MCF 10A (cell line): ENCODE measurements around the gene TIMM22. TPM values are rescaled to one million over a fixed set of nuclear protein-coding genes. Genes with fewer than 3 reads are reported as not detected.

Experiments used
- Bru-seq: library from RNA; stranded (reverse); fragments of 400-500 nt; gene quantifications from one replicate; lab custom pipeline; 2021; lab: Mats Ljungman, UMichigan
- BruChase-seq, 2 experiments: library from RNA; stranded (reverse); fragments of 400-500 nt; gene quantifications; one replicate each; lab custom pipeline; 2021; lab: Mats Ljungman, UMichigan
- BruUV-seq: library from RNA; stranded (reverse); fragments of 400-500 nt; replicated peaks from 2 replicates; lab custom pipeline; 2021; lab: Mats Ljungman, UMichigan
- CTCF ChIA-PET: fragments of 300-600 bp; sonication (Branson Sonifier 250); formaldehyde crosslinking; extraction: SDS; loops from one replicate; lab custom pipeline; 2021; ENCODE audit warnings: antibody characterized with exemption, inconsistent platforms; lab: Yijun Ruan, JAX
- POLR2A ChIA-PET: fragments of 300-600, 350-650 bp; sonication (Branson Sonifier 250); formaldehyde crosslinking; extraction: SDS; loops from one replicate; lab custom pipeline; 2020; ENCODE audit warnings: antibody characterized with exemption, inconsistent platforms; lab: Yijun Ruan, JAX
- DNase-seq: peaks from one replicate; pipeline ENCODE4 v3.0.0-alpha.2; 2018; ENCODE audit not compliant: unreplicated experiment
- H3K27ac Mint-ChIP-seq: one replicate; pipeline ENCODE4 v1.8.0; 2022; ENCODE audit warnings: mild to moderate bottlenecking, low read depth, mixed read lengths; ENCODE audit not compliant: unreplicated experiment
- H3K27me3 Mint-ChIP-seq: one replicate; pipeline ENCODE4 v1.8.0; 2022; ENCODE audit warnings: mixed read lengths; ENCODE audit not compliant: insufficient read depth, unreplicated experiment
- H3K36me3 Mint-ChIP-seq: one replicate; pipeline ENCODE4 v1.8.0; 2022; ENCODE audit warnings: mild to moderate bottlenecking, moderate library complexity, mixed read lengths; ENCODE audit not compliant: insufficient read depth, unreplicated experiment
- H3K4me1 Mint-ChIP-seq: one replicate; pipeline ENCODE4 v1.8.0; 2022; ENCODE audit warnings: mixed read lengths; ENCODE audit not compliant: insufficient read depth, unreplicated experiment
- H3K4me3 Mint-ChIP-seq: one replicate; pipeline ENCODE4 v1.8.0; 2022; ENCODE audit warnings: mild to moderate bottlenecking, moderate library complexity, mixed read lengths; ENCODE audit not compliant: unreplicated experiment
- H3K9me3 Mint-ChIP-seq: one replicate; pipeline ENCODE4 v1.8.0; 2022; ENCODE audit warnings: mixed read lengths; ENCODE audit not compliant: unreplicated experiment
- intact Hi-C: fragments of 100-400 bp; cut with micrococcal nuclease; formaldehyde crosslinking; loops from 2 replicates; pipeline ENCODE4 v1.14.1; 2022
- long read RNA-seq: library from polyadenylated mRNA; stranded (forward); transcript quantifications from one replicate; pipeline ENCODE4 v2.0.0, GENCODE V29; 2022
- total RNA-seq: library from RNA; stranded (reverse); gene quantifications from 2 replicates; pipeline ENCODE4 v1.2.3, GENCODE V29; 2022
- TF ChIP-seq, protein P1 (sequence below): fragments of 200-600 bp; IDR thresholded peaks from one replicate; pipeline ENCODE4 v1.8.0; 2022; ENCODE audit warnings: antibody characterized with exemption, mild to moderate bottlenecking; ENCODE audit not compliant: unreplicated experiment

The TIMM22 gene
- total RNA-seq (16.6 and 18.5 TPM in 2 replicates), Bru-seq, nascent RNA (percentile 75 among the genes with signal in this experiment), BruChase-seq, experiment 1, labeled RNA remaining after a 6-hour chase (percentile 85 among the genes with signal in this experiment), BruChase-seq, experiment 2, labeled RNA remaining after a 2-hour chase (percentile 79 among the genes with signal in this experiment)
- long read RNA-seq, transcript TIMM22-201 (4 exons, 3,194 nt) = major isoform, 169 of 176 reads
- long read RNA-seq, partial matches to known transcripts = 6 of 176 reads
- long read RNA-seq, other reads (novel, unspliced or antisense) = 1 of 176 reads

DNA sequence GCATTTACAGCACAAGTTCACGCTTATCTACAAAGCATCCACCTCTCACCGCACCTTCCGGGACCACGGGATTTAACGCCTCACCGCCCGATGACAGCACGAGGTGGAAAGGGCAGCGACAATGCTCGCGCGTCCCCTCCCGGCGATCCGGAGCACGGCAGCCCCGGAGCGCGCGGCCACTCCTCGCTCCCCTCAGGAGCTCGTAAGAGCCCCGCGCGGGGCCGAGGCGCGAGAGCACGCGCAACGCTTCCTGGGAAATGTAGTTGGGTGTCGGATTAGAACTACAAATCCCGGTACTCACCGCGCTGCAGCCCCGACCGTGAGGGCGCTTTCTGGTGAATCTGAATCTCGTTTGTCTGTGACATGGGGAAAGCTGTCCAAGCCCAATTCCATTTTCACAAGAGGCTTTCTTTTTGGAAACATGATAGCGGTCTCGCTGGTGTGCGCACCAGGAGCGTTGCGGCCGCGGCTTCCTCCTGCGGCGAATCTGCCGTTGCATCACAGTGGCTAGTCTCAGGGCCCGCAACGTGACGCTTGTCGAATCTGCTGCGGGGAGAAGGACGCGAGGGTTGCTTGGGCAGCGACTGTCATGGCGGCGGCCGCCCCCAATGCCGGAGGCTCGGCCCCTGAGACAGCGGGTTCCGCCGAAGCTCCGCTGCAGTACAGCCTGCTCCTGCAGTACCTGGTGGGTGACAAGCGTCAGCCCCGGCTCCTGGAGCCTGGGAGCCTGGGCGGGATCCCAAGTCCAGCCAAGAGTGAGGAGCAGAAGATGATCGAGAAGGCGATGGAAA lies at the start of gene TIMM22:
Gene TIMM22 (plus strand): TSS at position 576 of the 791 bp plus-strand sequence. CDS start 14 bp downstream, at position 590.
- peak within 1 kb of the TSS; percentile 94 for H3K27ac Mint-ChIP-seq
- BruUV-seq = no TSS peak

DNA sequence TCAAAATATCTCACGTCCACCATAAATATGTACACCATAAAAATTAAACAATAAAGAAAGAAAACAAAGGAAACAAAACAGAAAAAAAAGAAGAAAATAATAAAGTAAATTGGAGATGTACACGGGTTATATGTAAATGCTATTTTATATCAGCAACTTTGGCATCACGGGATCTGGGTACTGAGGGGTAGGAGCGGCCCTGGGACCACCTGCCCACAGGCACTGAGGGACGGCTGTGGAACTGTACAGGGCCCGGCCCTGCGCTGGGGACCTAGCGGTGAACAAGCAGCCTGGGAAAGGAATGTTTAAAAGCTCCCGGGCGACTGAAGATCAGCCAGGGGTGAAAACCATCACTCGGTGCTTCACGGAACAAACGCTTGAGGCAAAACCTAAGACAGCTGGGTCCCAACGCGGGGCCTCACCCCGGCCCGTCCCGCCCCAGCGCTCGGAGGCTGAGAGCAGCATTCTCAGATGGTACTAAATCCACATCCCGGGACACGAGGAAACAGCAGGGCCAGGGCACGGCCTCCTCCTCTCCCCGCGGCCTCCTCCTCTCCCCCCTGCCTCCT lies 48.6 kb upstream of the TIMM22 start:
- ChIA-PET POLR2A (no interaction called here), CTCF (no interaction called here)
- TF ChIP-seq, protein P1, sequence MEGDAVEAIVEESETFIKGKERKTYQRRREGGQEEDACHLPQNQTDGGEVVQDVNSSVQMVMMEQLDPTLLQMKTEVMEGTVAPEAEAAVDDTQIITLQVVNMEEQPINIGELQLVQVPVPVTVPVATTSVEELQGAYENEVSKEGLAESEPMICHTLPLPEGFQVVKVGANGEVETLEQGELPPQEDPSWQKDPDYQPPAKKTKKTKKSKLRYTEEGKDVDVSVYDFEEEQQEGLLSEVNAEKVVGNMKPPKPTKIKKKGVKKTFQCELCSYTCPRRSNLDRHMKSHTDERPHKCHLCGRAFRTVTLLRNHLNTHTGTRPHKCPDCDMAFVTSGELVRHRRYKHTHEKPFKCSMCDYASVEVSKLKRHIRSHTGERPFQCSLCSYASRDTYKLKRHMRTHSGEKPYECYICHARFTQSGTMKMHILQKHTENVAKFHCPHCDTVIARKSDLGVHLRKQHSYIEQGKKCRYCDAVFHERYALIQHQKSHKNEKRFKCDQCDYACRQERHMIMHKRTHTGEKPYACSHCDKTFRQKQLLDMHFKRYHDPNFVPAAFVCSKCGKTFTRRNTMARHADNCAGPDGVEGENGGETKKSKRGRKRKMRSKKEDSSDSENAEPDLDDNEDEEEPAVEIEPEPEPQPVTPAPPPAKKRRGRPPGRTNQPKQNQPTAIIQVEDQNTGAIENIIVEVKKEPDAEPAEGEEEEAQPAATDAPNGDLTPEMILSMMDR = no peak
- Mint-ChIP-seq H3K9me3 (no peaks in the 10 kb centered on the region), H3K27ac (no peak overlapping the region), H3K4me3 (no peak overlapping the region), H3K36me3 (peaks cover 6% of the 10 kb centered on the region), H3K27me3 (no peaks in the 10 kb centered on the region), H3K4me1 (peaks cover 6% of the 10 kb centered on the region)
- intact Hi-C loops = no loop called here
- no peak for DNase-seq
- BruUV-seq = no TSS peak

More for the DNA sequence above, at the start of gene TIMM22:
- peak; percentile 98 for DNase-seq
- ChIA-PET CTCF (interaction anchor here (0.6 to 4.9 kb wide), 27 partner anchors 9 to 585 kb away, joined by 3 to 35 read pairs (median 4); partner anchors contain the start of genes GLOD4, MRM3 and NXN), POLR2A (interaction anchor here (0.6 to 4.7 kb wide), 27 partner anchors 14 to 617 kb away, joined by 3 to 41 read pairs (median 4); partner anchors contain the start of genes GLOD4, MRM3 and VPS53)
- no peaks in the 10 kb centered on the region for H3K27me3 Mint-ChIP-seq
- TF ChIP-seq, protein P1 = peak; percentile 92
- H3K9me3 Mint-ChIP-seq = no peaks in the 10 kb centered on the region
- peaks cover 26% of the 10 kb centered on the region for H3K36me3 Mint-ChIP-seq
- H3K4me3 Mint-ChIP-seq = peak within 1 kb of the TSS; percentile 95
- peaks cover 19% of the 10 kb centered on the region for H3K4me1 Mint-ChIP-seq
- intact Hi-C loops = loop anchor here (1.0 to 5.0 kb wide), 2 partner anchors 15 to 854 kb away; a partner anchor contains a TSS

DNA sequence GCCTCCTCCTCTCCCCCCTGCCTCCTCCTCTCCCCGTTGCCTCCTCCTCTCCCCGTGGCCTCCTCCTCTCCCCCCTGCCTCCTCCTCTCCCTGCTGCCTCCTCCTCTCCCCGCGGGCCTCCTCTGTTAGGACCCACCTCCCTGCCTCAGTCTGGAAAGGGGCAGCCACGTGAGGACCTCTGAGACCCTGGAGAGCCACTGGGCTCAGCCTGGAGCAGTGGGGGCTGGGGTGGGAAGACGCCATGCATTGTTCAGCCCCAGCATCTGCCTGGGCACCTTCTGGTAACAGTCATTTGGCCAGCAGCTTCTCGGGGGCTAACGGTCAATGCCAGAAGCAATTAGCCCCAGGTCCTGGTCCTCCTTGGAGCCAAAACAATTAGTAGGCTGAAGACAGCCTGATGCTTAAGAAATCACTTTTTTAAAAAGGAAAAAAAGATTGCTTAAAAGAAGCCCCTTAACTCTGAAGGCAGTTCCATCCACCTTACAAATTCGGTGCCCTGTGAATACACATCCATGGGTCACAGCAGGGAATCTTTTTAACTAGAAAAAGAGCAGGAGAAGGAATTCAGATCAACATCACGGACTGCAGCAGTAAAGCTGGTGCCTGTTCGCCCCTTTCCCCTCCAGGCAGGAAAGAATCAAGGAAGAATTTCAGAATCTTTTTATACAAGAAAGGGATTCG lies 47.2 kb upstream of the TIMM22 start:
- intact Hi-C loops = no loop called here
- DNase-seq = no peak
- BruUV-seq = no TSS peak
- no peak overlapping the region for H3K27ac Mint-ChIP-seq
- H3K9me3 Mint-ChIP-seq = no peaks in the 10 kb centered on the region
- H3K4me3 Mint-ChIP-seq = no peak overlapping the region
- H3K27me3 Mint-ChIP-seq = no peaks in the 10 kb centered on the region
- peaks cover 6% of the 10 kb centered on the region for H3K36me3 Mint-ChIP-seq
- TF ChIP-seq, protein P1 = no peak
- H3K4me1 Mint-ChIP-seq = peaks cover 6% of the 10 kb centered on the region
- CTCF ChIA-PET = interaction anchor here (0.5 to 1.4 kb wide), 4 partner anchors 15 to 70 kb away, joined by 3 to 4 read pairs (median 3); no protein-coding TSS in a partner anchor
- POLR2A ChIA-PET = no interaction called here
